HT-29 (cell line): Measurements from ENCODE around the gene MFSD11. TPM values are rescaled to one million over a fixed set of nuclear protein-coding genes. Genes with fewer than 3 reads are reported as not detected.
"Not testable (repeated sequence)": the region's sequence is repeated elsewhere in the genome, so short reads cannot be mapped to it uniquely, and the experiment has no call there.

Experiments
- DNase-seq: peaks from one replicate; pipeline ENCODE4 v3.0.0-alpha.2; 2015; ENCODE audit warnings: low spot score
- total RNA-seq: library from RNA; depleted of rRNA; stranded (reverse); fragments of >200 nt; shearing (Covaris generic); gene quantifications from 2 replicates; pipeline ENCODE4 v1.2.3, GENCODE V29; 2014

Gene MFSD11
- total RNA-seq, 1 experiment from 2014 or later: 21.5 TPM

GRCh38 chr17:76726231-76726775, 11.6 kb upstream of the MFSD11 start, which contains the start of gene JMJD6:
Gene JMJD6, minus strand, starts transcription at chr17:76726606. Its CDS starts 131 bp downstream, at chr17:76726475.
- DNase-seq: peak; percentile 91

- peak; percentile 76 for DNase-seq
These were observed 10.9 kb upstream of the MFSD11 start, which contains the start of gene METTL23 for GRCh38 chr17:76726776-76727718. Gene METTL23, plus strand, starts transcription at chr17:76726839. Its CDS starts 2,872 bp downstream, at chr17:76729711.

- no peak for DNase-seq
These were observed 10.0 kb upstream of the MFSD11 start for GRCh38 chr17:76727745-76728456.

- DNase-seq: peak; percentile 27
These were observed 5.9 kb upstream of the MFSD11 start for GRCh38 chr17:76731800-76732733.

- DNase-seq: peak; percentile 23
These were observed 4.9 kb upstream of the MFSD11 start for GRCh38 chr17:76732734-76733617.

- peak; percentile 2 for DNase-seq
These were observed 4.3 kb upstream of the MFSD11 start for GRCh38 chr17:76733618-76733957.

- DNase-seq: peak; percentile 31
These were observed 3.7 kb upstream of the MFSD11 start for GRCh38 chr17:76734080-76734840.

- peak; percentile 47 for DNase-seq
These were observed 2.9 kb upstream of the MFSD11 start for GRCh38 chr17:76735006-76735405.

- DNase-seq: no peak
These were observed 2.2 kb upstream of the MFSD11 start for GRCh38 chr17:76735586-76736348.

GRCh38 chr17:76736349-76737081, 1.4 kb upstream of the MFSD11 start:
- DNase-seq: peak; percentile 59

GRCh38 chr17:76737082-76737675, 740 bp upstream of the MFSD11 start, which contains the start of gene SRSF2:
Gene SRSF2, minus strand, starts transcription at chr17:76737331. Its CDS starts 171 bp downstream, at chr17:76737160.
- peak; percentile 98 for DNase-seq

- peak; percentile 14 for DNase-seq
These were observed 540 bp downstream of the MFSD11 start for GRCh38 chr17:76738468-76738850.

- not testable (repeated sequence) for DNase-seq
These were observed 1.7 kb downstream of the MFSD11 start for GRCh38 chr17:76739568-76740115.

- no peak for DNase-seq
These were observed 2.6 kb downstream of the MFSD11 start for GRCh38 chr17:76740329-76741118.

GRCh38 chr17:76742958-76743357, 5.0 kb downstream of the MFSD11 start:
- DNase-seq: no peak

GRCh38 chr17:76744747-76745146, 6.8 kb downstream of the MFSD11 start:
- no peak for DNase-seq
